Measurements from ENCODE around the gene FSD1L. TPM values are rescaled to one million over a fixed set of nuclear protein-coding genes. Genes with fewer than 3 reads are reported as not detected.
"Not testable (repeated sequence)": the region's sequence is repeated elsewhere in the genome, so short reads cannot be mapped to it uniquely, and the experiment has no call there.

FSD1L gene
- total RNA-seq, 1 donor from 2014 or later: 8.9 TPM

DNA sequence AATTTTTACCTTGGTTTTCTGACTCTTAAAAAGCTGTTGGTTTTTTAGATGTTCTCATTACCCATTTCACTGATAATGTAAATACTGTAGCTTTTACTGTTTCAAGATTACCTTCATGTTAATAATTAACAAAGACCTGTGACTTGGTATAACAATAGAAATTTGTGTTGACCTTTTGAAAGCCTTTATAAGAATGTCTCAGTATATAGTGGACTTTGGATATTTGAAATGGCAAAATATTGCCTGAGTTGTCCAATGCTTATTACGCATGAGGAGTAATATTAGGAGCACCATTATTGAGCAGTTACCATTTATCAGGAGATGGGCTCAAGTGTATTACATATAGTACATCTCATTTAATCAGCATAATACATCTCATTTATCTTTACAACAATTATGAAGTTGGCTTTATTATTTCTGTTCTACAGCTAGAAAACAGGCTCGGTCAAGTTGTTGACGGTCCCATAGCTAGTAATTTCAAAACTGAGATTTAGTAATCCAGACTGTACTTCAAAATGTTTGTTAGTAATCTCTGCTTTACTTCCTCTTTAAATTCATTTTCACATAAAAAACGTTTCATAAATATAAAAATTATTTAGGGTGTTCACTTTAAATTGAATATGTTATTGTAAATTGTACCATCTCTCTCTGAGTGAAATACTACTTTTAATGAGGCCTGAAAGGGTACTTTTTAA is 59.4 kb downstream of the FSD1L start:
- Histone ChIP-seq H3K27ac (ENCODE audit: low read depth, low read length) (no peak overlapping the region), H3K9me3 (ENCODE audit: control insufficient read depth in 3 of 3, low read length in 3 of 3) (no peaks in the 10 kb centered on the region), H3K27me3 (ENCODE audit: control insufficient read depth in 3 of 3, insufficient read depth in 3 of 3, low read length in 3 of 3) (no peaks in the 10 kb centered on the region), H3K4me1 (ENCODE audit: control insufficient read depth in 3 of 3, insufficient read depth in 3 of 3, low read length in 3 of 3) (no peaks in the 10 kb centered on the region), H3K9ac (ENCODE audit: low read depth in 1 of 3, low read length in 3 of 3) (no peak overlapping the region), H3K36me3 (ENCODE audit: control insufficient read depth in 3 of 3, insufficient read depth in 3 of 3, low read length in 3 of 3) (no peaks in the 10 kb centered on the region), H3K4me3 (ENCODE audit: low read length in 3 of 3) (no peak overlapping the region)

GRCh38 chr9:105508530-105508929 is 60.7 kb downstream of the FSD1L start:
- H3K9me3 ChIP-seq (ENCODE audit: control insufficient read depth in 3 of 3, low read length in 3 of 3): no peaks in the 10 kb centered on the region
- H3K9ac ChIP-seq (ENCODE audit: low read depth in 1 of 3, low read length in 3 of 3): no peak overlapping the region
- peaks cover 0 to 6% (median 0%) of the 10 kb centered on the region in 3 donors for H3K36me3 ChIP-seq (ENCODE audit: control insufficient read depth in 3 of 3, insufficient read depth in 3 of 3, low read length in 3 of 3)

DNA sequence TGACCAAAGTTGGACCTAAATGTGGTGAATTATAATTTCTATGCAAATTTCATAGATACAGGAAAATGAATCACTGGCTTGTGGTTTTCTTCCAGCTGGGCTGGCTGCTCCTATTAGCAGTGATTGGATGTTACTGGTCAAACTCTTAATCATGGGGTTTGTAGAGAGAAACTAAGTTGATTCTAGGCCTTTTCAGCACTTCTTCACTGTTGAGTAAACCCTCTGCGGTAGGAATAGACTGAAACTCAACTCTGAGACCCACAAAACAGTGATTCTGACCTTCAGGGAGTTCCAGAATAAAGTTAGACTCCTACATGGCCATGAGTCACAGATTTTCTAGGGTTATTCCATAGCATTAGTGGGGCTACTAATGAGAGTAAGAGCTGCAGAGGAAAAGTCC is 62.2 kb downstream of the FSD1L start:
- H3K4me3 ChIP-seq (ENCODE audit: low read length in 3 of 3): no peak overlapping the region
- no peak overlapping the region for H3K9ac ChIP-seq (ENCODE audit: low read depth in 1 of 3, low read length in 3 of 3)
- no peaks in the 10 kb centered on the region for H3K27me3 ChIP-seq (ENCODE audit: control insufficient read depth in 3 of 3, insufficient read depth in 3 of 3, low read length in 3 of 3)
- no peaks in the 10 kb centered on the region for H3K4me1 ChIP-seq (ENCODE audit: control insufficient read depth in 3 of 3, insufficient read depth in 3 of 3, low read length in 3 of 3)
- no peaks in the 10 kb centered on the region for H3K9me3 ChIP-seq (ENCODE audit: control insufficient read depth in 3 of 3, low read length in 3 of 3)
- peaks cover 4 to 11% (median 7%) of the 10 kb centered on the region in 3 donors for H3K36me3 ChIP-seq (ENCODE audit: control insufficient read depth in 3 of 3, insufficient read depth in 3 of 3, low read length in 3 of 3)
- no peak overlapping the region for H3K27ac ChIP-seq (ENCODE audit: low read depth, low read length)

More at GRCh38 chr9:105508530-105508929, 60.7 kb downstream of the FSD1L start:
- Histone ChIP-seq H3K27ac (ENCODE audit: low read depth, low read length) (no peak overlapping the region), H3K4me1 (ENCODE audit: control insufficient read depth in 3 of 3, insufficient read depth in 3 of 3, low read length in 3 of 3) (no peaks in the 10 kb centered on the region), H3K4me3 (ENCODE audit: low read length in 3 of 3) (no peak overlapping the region), H3K27me3 (ENCODE audit: control insufficient read depth in 3 of 3, insufficient read depth in 3 of 3, low read length in 3 of 3) (no peaks in the 10 kb centered on the region)

- Histone ChIP-seq H3K4me1 (ENCODE audit: control insufficient read depth in 3 of 3, insufficient read depth in 3 of 3, low read length in 3 of 3) (no peaks in the 10 kb centered on the region), H3K27me3 (ENCODE audit: control insufficient read depth in 3 of 3, insufficient read depth in 3 of 3, low read length in 3 of 3) (no peaks in the 10 kb centered on the region), H3K36me3 (ENCODE audit: control insufficient read depth in 3 of 3, insufficient read depth in 3 of 3, low read length in 3 of 3) (peaks cover 5 to 17% (median 15%) of the 10 kb centered on the region in 3 donors), H3K27ac (ENCODE audit: low read depth, low read length) (no peak overlapping the region), H3K9ac (ENCODE audit: low read depth in 1 of 3, low read length in 3 of 3) (no peak overlapping the region), H3K9me3 (ENCODE audit: control insufficient read depth in 3 of 3, low read length in 3 of 3) (no peaks in the 10 kb centered on the region), H3K4me3 (ENCODE audit: low read length in 3 of 3) (no peak overlapping the region)
These were observed 63.6 kb downstream of the FSD1L start for GRCh38 chr9:105511446-105511845.

GRCh38 chr9:105515811-105516413 is 68.1 kb downstream of the FSD1L start:
- Histone ChIP-seq H3K27ac (ENCODE audit: low read depth, low read length) (no peak overlapping the region), H3K4me3 (ENCODE audit: low read length in 3 of 3) (no peak overlapping the region), H3K4me1 (ENCODE audit: control insufficient read depth in 3 of 3, insufficient read depth in 3 of 3, low read length in 3 of 3) (no peaks in the 10 kb centered on the region), H3K9ac (ENCODE audit: low read depth in 1 of 3, low read length in 3 of 3) (no peak overlapping the region), H3K36me3 (ENCODE audit: control insufficient read depth in 3 of 3, insufficient read depth in 3 of 3, low read length in 3 of 3) (peaks cover 5 to 17% (median 17%) of the 10 kb centered on the region in 3 donors), H3K9me3 (ENCODE audit: control insufficient read depth in 3 of 3, low read length in 3 of 3) (no peaks in the 10 kb centered on the region), H3K27me3 (ENCODE audit: control insufficient read depth in 3 of 3, insufficient read depth in 3 of 3, low read length in 3 of 3) (no peaks in the 10 kb centered on the region)

GRCh38 chr9:105519710-105520369 is 72.0 kb downstream of the FSD1L start:
- not testable (repeated sequence) for H3K27me3 ChIP-seq (ENCODE audit: control insufficient read depth in 3 of 3, insufficient read depth in 3 of 3, low read length in 3 of 3); H3K4me1 ChIP-seq (ENCODE audit: control insufficient read depth in 3 of 3, insufficient read depth in 3 of 3, low read length in 3 of 3); H3K9me3 ChIP-seq (ENCODE audit: control insufficient read depth in 3 of 3, low read length in 3 of 3); H3K4me3 ChIP-seq (ENCODE audit: low read length in 3 of 3); H3K9ac ChIP-seq (ENCODE audit: low read depth in 1 of 3, low read length in 3 of 3); H3K27ac ChIP-seq (ENCODE audit: low read depth, low read length)
- peaks cover 3 to 11% (median 8%) of the 10 kb centered on the region in 3 donors for H3K36me3 ChIP-seq (ENCODE audit: control insufficient read depth in 3 of 3, insufficient read depth in 3 of 3, low read length in 3 of 3)

GRCh38 chr9:105520992-105521391 is 73.2 kb downstream of the FSD1L start:
- not testable (repeated sequence) for H3K9ac ChIP-seq (ENCODE audit: low read depth in 1 of 3, low read length in 3 of 3); H3K36me3 ChIP-seq (ENCODE audit: control insufficient read depth in 3 of 3, insufficient read depth in 3 of 3, low read length in 3 of 3); H3K27ac ChIP-seq (ENCODE audit: low read depth, low read length); H3K4me1 ChIP-seq (ENCODE audit: control insufficient read depth in 3 of 3, insufficient read depth in 3 of 3, low read length in 3 of 3); H3K27me3 ChIP-seq (ENCODE audit: control insufficient read depth in 3 of 3, insufficient read depth in 3 of 3, low read length in 3 of 3); H3K9me3 ChIP-seq (ENCODE audit: control insufficient read depth in 3 of 3, low read length in 3 of 3); H3K4me3 ChIP-seq (ENCODE audit: low read length in 3 of 3)

DNA sequence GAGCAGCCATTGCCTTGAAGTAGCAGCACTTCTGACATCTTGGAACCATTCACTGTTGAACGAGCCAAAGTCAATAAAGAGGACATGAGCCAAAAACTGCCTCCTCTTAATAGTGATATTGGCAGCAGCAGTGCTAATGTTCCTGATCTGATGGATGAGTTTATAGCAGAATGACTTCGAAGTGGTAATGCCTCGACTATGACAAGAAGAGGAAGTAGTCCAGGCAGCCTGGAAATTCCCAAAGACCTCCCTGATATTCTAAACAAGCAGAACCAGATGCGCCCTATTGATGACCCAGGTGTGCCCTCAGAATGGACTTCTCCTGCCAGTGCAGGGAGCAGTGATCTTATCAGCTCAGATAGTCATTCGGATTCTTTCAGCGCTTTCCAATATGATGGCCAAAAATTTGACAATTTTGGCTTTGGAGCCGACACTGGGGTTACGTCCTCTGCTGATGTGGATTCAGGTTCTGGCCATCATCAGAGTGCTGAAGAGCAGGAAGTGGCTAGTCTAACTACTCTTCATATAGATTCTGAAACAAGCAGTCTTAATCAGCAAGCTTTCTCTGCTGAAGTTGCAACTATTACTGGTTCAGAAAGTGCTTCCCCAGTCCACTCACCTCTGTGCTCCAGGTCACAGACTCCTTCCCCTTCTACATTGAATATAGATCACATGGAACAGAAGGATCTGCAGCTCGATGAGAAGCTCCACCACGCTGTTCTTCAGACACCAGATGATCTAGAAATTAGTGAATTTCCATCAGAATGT is 75.0 kb downstream of the FSD1L start:
- H3K9ac ChIP-seq (ENCODE audit: low read depth in 1 of 3, low read length in 3 of 3); H3K9me3 ChIP-seq (ENCODE audit: control insufficient read depth in 3 of 3, low read length in 3 of 3); H3K36me3 ChIP-seq (ENCODE audit: control insufficient read depth in 3 of 3, insufficient read depth in 3 of 3, low read length in 3 of 3); H3K4me3 ChIP-seq (ENCODE audit: low read length in 3 of 3); H3K27ac ChIP-seq (ENCODE audit: low read depth, low read length); H3K27me3 ChIP-seq (ENCODE audit: control insufficient read depth in 3 of 3, insufficient read depth in 3 of 3, low read length in 3 of 3); H3K4me1 ChIP-seq (ENCODE audit: control insufficient read depth in 3 of 3, insufficient read depth in 3 of 3, low read length in 3 of 3): not testable (repeated sequence)

- peaks cover 0 to 3% (median 0%) of the 10 kb centered on the region in 3 donors for H3K36me3 ChIP-seq (ENCODE audit: control insufficient read depth in 3 of 3, insufficient read depth in 3 of 3, low read length in 3 of 3)
- H3K27me3 ChIP-seq (ENCODE audit: control insufficient read depth in 3 of 3, insufficient read depth in 3 of 3, low read length in 3 of 3): no peaks in the 10 kb centered on the region
- no peak overlapping the region for H3K9ac ChIP-seq (ENCODE audit: low read depth in 1 of 3, low read length in 3 of 3)
- no peaks in the 10 kb centered on the region for H3K4me1 ChIP-seq (ENCODE audit: control insufficient read depth in 3 of 3, insufficient read depth in 3 of 3, low read length in 3 of 3)
- no peak overlapping the region for H3K4me3 ChIP-seq (ENCODE audit: low read length in 3 of 3)
- no peak overlapping the region for H3K27ac ChIP-seq (ENCODE audit: low read depth, low read length)
- no peaks in the 10 kb centered on the region for H3K9me3 ChIP-seq (ENCODE audit: control insufficient read depth in 3 of 3, low read length in 3 of 3)
These were observed 83.7 kb downstream of the FSD1L start for GRCh38 chr9:105531530-105531929.

Measured in skeletal muscle tissue (tissue), 4 donors.